HepG2 (cell line): ENCODE measurements around the gene LBX2. TPM values are rescaled to one million over a fixed set of nuclear protein-coding genes. Genes with fewer than 3 reads are reported as not detected.
A peak's percentile ranks its signal among the peaks of the same experiment; 100 is the strongest.

Experiments used
- ARID2 ChIP-seq: sonication (generic); formaldehyde crosslinking; IDR thresholded peaks from 2 replicates; pipeline ENCODE4 v1.8.1; 2022; ENCODE audit warnings: mild to moderate bottlenecking, missing genetic modification reagents, borderline replicate concordance
- ATF1 ChIP-seq: IDR thresholded peaks from 2 replicates; pipeline ENCODE4 v1.6.1; 2016; ENCODE audit warnings: mild to moderate bottlenecking, control low read depth
- BATF2 ChIP-seq: sonication (generic); formaldehyde crosslinking; IDR thresholded peaks from 2 replicates; pipeline ENCODE4 v1.8.0; 2022; ENCODE audit warnings: mild to moderate bottlenecking, missing genetic modification reagents, moderate library complexity
- ELK4 ChIP-seq: sonication (generic); formaldehyde crosslinking; IDR thresholded peaks from 2 replicates; pipeline ENCODE4 v1.9.0; 2021; ENCODE audit warnings: missing genetic modification reagents, borderline replicate concordance
- GZF1 ChIP-seq: sonication (generic); formaldehyde crosslinking; IDR thresholded peaks from 2 replicates; pipeline ENCODE4 v1.5.1; 2020; ENCODE audit warnings: mild to moderate bottlenecking, missing genetic modification reagents
- JUND ChIP-seq: sonication (generic); formaldehyde crosslinking; IDR thresholded peaks from 2 replicates; pipeline ENCODE4 v1.8.0; 2022; ENCODE audit warnings: mild to moderate bottlenecking, missing genetic modification reagents
- KDM6A ChIP-seq: IDR thresholded peaks from 2 replicates; pipeline ENCODE4 v1.6.1; 2016; ENCODE audit warnings: low read depth
- MZF1 ChIP-seq: sonication (generic); formaldehyde crosslinking; IDR thresholded peaks from 2 replicates; pipeline ENCODE4 v1.8.1; 2023; ENCODE audit warnings: mild to moderate bottlenecking, missing genetic modification reagents, borderline replicate concordance
- NCOA5 ChIP-seq: sonication (generic); formaldehyde crosslinking; IDR thresholded peaks from 2 replicates; pipeline ENCODE4 v1.4.0; 2020; ENCODE audit warnings: missing genetic modification reagents
- NR3C1 ChIP-seq: sonication (generic); formaldehyde crosslinking; IDR thresholded peaks from 2 replicates; pipeline ENCODE4 v1.4.0; 2020; ENCODE audit warnings: missing genetic modification reagents
- REXO4 ChIP-seq: sonication (generic); formaldehyde crosslinking; IDR thresholded peaks from 2 replicates; pipeline ENCODE4 v1.8.0; 2022; ENCODE audit warnings: missing genetic modification reagents, mild to moderate bottlenecking, borderline replicate concordance
- RFX1 ChIP-seq: fragments of 450-650 bp; IDR thresholded peaks from 2 replicates; pipeline ENCODE4 v1.6.1; 2017
- SMAD1 ChIP-seq: sonication (generic); formaldehyde crosslinking; IDR thresholded peaks from 2 replicates; pipeline ENCODE4 v1.4.0; 2020; ENCODE audit warnings: missing genetic modification reagents, low read depth, mild to moderate bottlenecking, borderline replicate concordance
- SMC3 ChIP-seq: IDR thresholded peaks from 2 replicates; pipeline ENCODE4 v1.6.1; 2011; ENCODE audit warnings: low read length, improper control_type of control experiment
- SP2 ChIP-seq: sonication (generic); formaldehyde crosslinking; IDR thresholded peaks from 2 replicates; pipeline ENCODE4 v1.5.1; 2020; ENCODE audit warnings: mild to moderate bottlenecking, missing genetic modification reagents
- STAG1 ChIP-seq: sonication (generic); formaldehyde crosslinking; IDR thresholded peaks from 2 replicates; pipeline ENCODE4 v1.4.0; 2020; ENCODE audit warnings: missing genetic modification reagents
- TARDBP ChIP-seq: sonication (generic); formaldehyde crosslinking; IDR thresholded peaks from 2 replicates; pipeline ENCODE4 v1.8.0; 2022; ENCODE audit warnings: mild to moderate bottlenecking, missing genetic modification reagents
- ZBTB3 ChIP-seq: sonication (generic); formaldehyde crosslinking; IDR thresholded peaks from 2 replicates; pipeline ENCODE4 v1.4.0; 2020; ENCODE audit warnings: low read depth, mild to moderate bottlenecking, moderate library complexity, missing genetic modification reagents, borderline replicate concordance
- ZFP1 ChIP-seq: IDR thresholded peaks from 2 replicates; pipeline ENCODE4 v1.6.1; 2016
- ZMYM2 ChIP-seq: sonication (generic); formaldehyde crosslinking; IDR thresholded peaks from 2 replicates; pipeline ENCODE4 v1.8.0; 2022; ENCODE audit warnings: mild to moderate bottlenecking, missing genetic modification reagents
- ZNF180 ChIP-seq: sonication (generic); formaldehyde crosslinking; IDR thresholded peaks from 2 replicates; pipeline ENCODE4 v1.4.0; 2020; ENCODE audit warnings: low read depth, missing genetic modification reagents, borderline replicate concordance
- ZNF274 ChIP-seq: sonication (generic); formaldehyde crosslinking; IDR thresholded peaks from 2 replicates; pipeline ENCODE4 v1.5.1; 2020; ENCODE audit warnings: mild to moderate bottlenecking, missing genetic modification reagents
- ZNF761 ChIP-seq: sonication (generic); formaldehyde crosslinking; conservative IDR thresholded peaks from 2 replicates; pipeline ENCODE4 v1.4.0; 2020; ENCODE audit warnings: mild to moderate bottlenecking, missing genetic modification reagents
- ZSCAN12 ChIP-seq: sonication (generic); formaldehyde crosslinking; IDR thresholded peaks from 2 replicates; pipeline ENCODE4 v1.9.0; 2021; ENCODE audit warnings: mild to moderate bottlenecking, missing genetic modification reagents
- polyA plus RNA-seq, 8 experiments: library from polyadenylated mRNA; depleted of rRNA in 3 of 8; stranded (reverse) in 7 of 8; unstranded in 1 of 8; fragments of >200 nt; fragmentation: Illumina TruSeq in 4 of 8; extraction: Trizol in 4 of 8; gene quantifications; 2 replicates each; pipeline versions ENCODE4 v1.2.1 to v1.2.3, GENCODE V29; 2011 to 2016; ENCODE audit warnings: low read depth in 4 of 8, missing spikeins in 1 of 8, mixed read lengths in 1 of 8; ENCODE audit not compliant: insufficient read depth in 1 of 8
- total RNA-seq, 5 experiments: library from RNA; depleted of rRNA; stranded (reverse); fragments of >200 nt; fragmentation: Illumina TruSeq; extraction: Trizol; gene quantifications; 2 replicates each; pipeline ENCODE4 v1.2.3, GENCODE V29; 2016; ENCODE audit warnings: low read depth in 1 of 5
- TF ChIP-seq, protein P1 (sequence below): sonication (generic); formaldehyde crosslinking; IDR thresholded peaks from 2 replicates; pipeline ENCODE4 v1.4.0; 2020; ENCODE audit warnings: mild to moderate bottlenecking, missing genetic modification reagents
- TF ChIP-seq, protein P2 (sequence below): IDR thresholded peaks from 2 replicates; pipeline ENCODE4 v1.6.1; 2016; ENCODE audit warnings: mild to moderate bottlenecking, missing biosample characterization, missing genetic modification reagents
- TF ChIP-seq, protein P3 (sequence below): sonication (generic); formaldehyde crosslinking; IDR thresholded peaks from 2 replicates; pipeline ENCODE4 v1.8.0; 2022; ENCODE audit warnings: mild to moderate bottlenecking, missing genetic modification reagents, moderate library complexity

LBX2 gene
- total and polyA plus RNA-seq, 2 of the 13 experiments (the other 11 are each of a cell fraction or from before 2014, with no cell fraction given): 6.4 to 8.1 TPM

GRCh38 chr2:74461187-74462053 lies 38.0 kb downstream of the LBX2 start (continued):
- TF ChIP-seq, protein P1, sequence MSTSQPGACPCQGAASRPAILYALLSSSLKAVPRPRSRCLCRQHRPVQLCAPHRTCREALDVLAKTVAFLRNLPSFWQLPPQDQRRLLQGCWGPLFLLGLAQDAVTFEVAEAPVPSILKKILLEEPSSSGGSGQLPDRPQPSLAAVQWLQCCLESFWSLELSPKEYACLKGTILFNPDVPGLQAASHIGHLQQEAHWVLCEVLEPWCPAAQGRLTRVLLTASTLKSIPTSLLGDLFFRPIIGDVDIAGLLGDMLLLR (CRISPR knock-in tag): no peak
- no peak for TF ChIP-seq NR3C1 (CRISPR knock-in tag)
- TF ChIP-seq ZNF180 (CRISPR knock-in tag): no peak
- no peak for TF ChIP-seq JUND (CRISPR knock-in tag)
- TF ChIP-seq ZNF761 (CRISPR knock-in tag): no peak
- TF ChIP-seq ZFP1 (CRISPR knock-in tag): no peak
- TF ChIP-seq, protein P2, sequence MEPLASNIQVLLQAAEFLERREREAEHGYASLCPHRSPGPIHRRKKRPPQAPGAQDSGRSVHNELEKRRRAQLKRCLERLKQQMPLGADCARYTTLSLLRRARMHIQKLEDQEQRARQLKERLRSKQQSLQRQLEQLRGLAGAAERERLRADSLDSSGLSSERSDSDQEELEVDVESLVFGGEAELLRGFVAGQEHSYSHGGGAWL (CRISPR knock-in tag): no peak
- no peak for TF ChIP-seq ARID2 (CRISPR knock-in tag)
- TF ChIP-seq ZBTB3 (CRISPR knock-in tag): no peak
- TF ChIP-seq ATF1 (CRISPR knock-in tag): no peak
- TF ChIP-seq SP2 (CRISPR knock-in tag): peak; percentile 5; the same call in 1 of the 2 replicates
- no peak for TF ChIP-seq ZSCAN12 (CRISPR knock-in tag)
- no peak for TF ChIP-seq KDM6A (CRISPR knock-in tag)
- TF ChIP-seq ZNF274 (CRISPR knock-in tag): 0 out of 2 replicates have a peak, but pooled peaks have one; percentile 25
- TF ChIP-seq, protein P3, sequence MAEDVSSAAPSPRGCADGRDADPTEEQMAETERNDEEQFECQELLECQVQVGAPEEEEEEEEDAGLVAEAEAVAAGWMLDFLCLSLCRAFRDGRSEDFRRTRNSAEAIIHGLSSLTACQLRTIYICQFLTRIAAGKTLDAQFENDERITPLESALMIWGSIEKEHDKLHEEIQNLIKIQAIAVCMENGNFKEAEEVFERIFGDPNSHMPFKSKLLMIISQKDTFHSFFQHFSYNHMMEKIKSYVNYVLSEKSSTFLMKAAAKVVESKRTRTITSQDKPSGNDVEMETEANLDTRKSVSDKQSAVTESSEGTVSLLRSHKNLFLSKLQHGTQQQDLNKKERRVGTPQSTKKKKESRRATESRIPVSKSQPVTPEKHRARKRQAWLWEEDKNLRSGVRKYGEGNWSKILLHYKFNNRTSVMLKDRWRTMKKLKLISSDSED (CRISPR knock-in tag): 0 out of 2 replicates have a peak, but pooled peaks have one; percentile 39
- TF ChIP-seq ZMYM2 (CRISPR knock-in tag): no peak
- TF ChIP-seq NCOA5 (CRISPR knock-in tag): no peak
- no peak for TF ChIP-seq MZF1
- no peak for TF ChIP-seq ELK4 (CRISPR knock-in tag)
- no peak for TF ChIP-seq GZF1 (CRISPR knock-in tag)
- TF ChIP-seq STAG1 (CRISPR knock-in tag): peak; percentile 58
- peak; percentile 15; the same call in 1 of the 2 replicates for TF ChIP-seq SMC3
- no peak for TF ChIP-seq TARDBP (CRISPR knock-in tag)
- TF ChIP-seq REXO4 (CRISPR knock-in tag): 0 out of 2 replicates have a peak, but pooled peaks have one; percentile 49
- TF ChIP-seq SMAD1 (CRISPR knock-in tag): no peak
- TF ChIP-seq BATF2 (CRISPR knock-in tag): no peak
- no peak for TF ChIP-seq RFX1
